CD14-positive monocyte (primary cell): ENCODE data around the gene PTPRH. TPM values are rescaled to one million over a fixed set of nuclear protein-coding genes. Genes with fewer than 3 reads are reported as not detected.

Experiments
- DNase-seq, 3 donors: peaks; one replicate each; pipeline ENCODE4 v3.0.0-alpha.2; 2011 to 2022
- H2AFZ ChIP-seq: 2 replicates; pipeline ENCODE4 v1.6.0; 2012; ENCODE audit warnings: mild to moderate bottlenecking, low read depth, low read length, inconsistent platforms; ENCODE audit not compliant: insufficient read depth, poor library complexity, severe bottlenecking
- H3K27ac ChIP-seq, 2 donors: 1 replicate in 1 of 2; 2 replicates in 1 of 2; pipeline ENCODE4 v1.5.1; 2012 to 2013; ENCODE audit warnings: low read length in 2 of 2, control low read depth in 1 of 2, inconsistent platforms in 1 of 2, low read depth in 1 of 2, mild to moderate bottlenecking in 1 of 2
- H3K27me3 ChIP-seq, 2 donors: one replicate each; pipeline versions ENCODE4 v1.6.0 to v1.6.1; 2011 to 2013; ENCODE audit warnings: low read length in 2 of 2; ENCODE audit not compliant: control insufficient read depth in 2 of 2, insufficient read depth in 2 of 2
- H3K36me3 ChIP-seq, 2 donors: replicated peaks in 1 of 2; 1 replicate in 1 of 2; 2 replicates in 1 of 2; pipeline versions ENCODE4 v1.5.1 to v1.6.1; 2012 to 2013; ENCODE audit warnings: low read length in 2 of 2, control low read depth in 1 of 2, inconsistent platforms in 1 of 2, mild to moderate bottlenecking in 1 of 2; ENCODE audit not compliant: insufficient read depth in 2 of 2, control insufficient read depth in 1 of 2
- H3K4me1 ChIP-seq, 2 donors: 1 replicate in 1 of 2; 2 replicates in 1 of 2; pipeline versions ENCODE4 v1.5.1 to v1.6.1; 2012 to 2013; ENCODE audit warnings: low read length in 2 of 2, control low read depth in 1 of 2, inconsistent platforms in 1 of 2, mild to moderate bottlenecking in 1 of 2, moderate library complexity in 1 of 2; ENCODE audit not compliant: insufficient read depth in 2 of 2, control insufficient read depth in 1 of 2
- H3K4me2 ChIP-seq: replicated peaks from 2 replicates; pipeline ENCODE3; 2012; ENCODE audit warnings: low read length, moderate library complexity, mild to moderate bottlenecking; ENCODE audit not compliant: poor library complexity, severe bottlenecking; ENCODE audit errors: extremely low read depth
- H3K4me3 ChIP-seq, 3 experiments: fragments of 200-600 bp in 1 of 3; sonication (generic) in 1 of 3; replicated peaks in 1 of 3; 1 replicate in 2 of 3; 2 replicates in 1 of 3; pipeline ENCODE4 v1.5.1; 2011 to 2013; ENCODE audit warnings: low read length in 3 of 3, mild to moderate bottlenecking in 3 of 3, control low read depth in 2 of 3, low read depth in 2 of 3, inconsistent platforms in 1 of 3, moderate library complexity in 1 of 3
- H3K79me2 ChIP-seq: 2 replicates; pipeline ENCODE4 v1.6.0; 2012; ENCODE audit warnings: mild to moderate bottlenecking, control low read depth, inconsistent platforms, low read length, moderate library complexity; ENCODE audit not compliant: insufficient read depth
- H3K9ac ChIP-seq: 2 replicates; pipeline ENCODE4 v1.6.0; 2017; ENCODE audit warnings: low read length, mild to moderate bottlenecking; ENCODE audit not compliant: insufficient read depth, poor library complexity, severe bottlenecking
- H3K9me3 ChIP-seq, 2 donors: replicated peaks in 1 of 2; 1 replicate in 1 of 2; 2 replicates in 1 of 2; pipeline versions ENCODE4 v1.5.1 to v1.6.1; 2012 to 2013; ENCODE audit warnings: low read length in 2 of 2, control low read depth in 1 of 2; ENCODE audit not compliant: control insufficient read depth in 1 of 2, insufficient read depth in 1 of 2
- H4K20me1 ChIP-seq: 2 replicates; pipeline ENCODE4 v1.6.0; 2012; ENCODE audit warnings: mild to moderate bottlenecking, low read length, control low read depth, moderate library complexity; ENCODE audit not compliant: insufficient read depth
- H3K27ac Mint-ChIP-seq, 7 donors: one replicate each; pipeline ENCODE4 v1.8.0; 2020; ENCODE audit warnings: mild to moderate bottlenecking in 7 of 7, mixed read lengths in 7 of 7, moderate library complexity in 6 of 7, inconsistent platforms in 2 of 7
- H3K27me3 Mint-ChIP-seq, 3 donors: one replicate each; pipeline ENCODE4 v1.8.0; 2021 to 2022; ENCODE audit warnings: low read depth in 3 of 3, mild to moderate bottlenecking in 3 of 3, mixed read lengths in 3 of 3, moderate library complexity in 3 of 3, inconsistent platforms in 1 of 3
- H3K36me3 Mint-ChIP-seq, 2 donors: one replicate each; pipeline ENCODE4 v1.8.0; 2020; ENCODE audit warnings: mixed read lengths in 2 of 2, inconsistent platforms in 1 of 2, mild to moderate bottlenecking in 1 of 2
- H3K4me1 Mint-ChIP-seq: one replicate; pipeline ENCODE4 v1.8.0; 2020; ENCODE audit warnings: mild to moderate bottlenecking, mixed read lengths
- H3K4me3 Mint-ChIP-seq, 2 donors: one replicate each; pipeline ENCODE4 v1.8.0; 2020; ENCODE audit warnings: mild to moderate bottlenecking in 2 of 2, mixed read lengths in 2 of 2, moderate library complexity in 1 of 2
- H3K9me3 Mint-ChIP-seq, 7 donors: one replicate each; pipeline ENCODE4 v1.8.0; 2020 to 2022; ENCODE audit warnings: mixed read lengths in 7 of 7, mild to moderate bottlenecking in 6 of 7, moderate library complexity in 6 of 7, inconsistent platforms in 2 of 7
- WGBS: methylation state at CpG from one replicate; pipeline ENCODE4 v1.1.5; 2013; ENCODE audit warnings: missing lambda C conversion rate; ENCODE audit not compliant: insufficient coverage; 5-methylcytosine and 5-hydroxymethylcytosine counted together
- intact Hi-C, 2 donors: fragments of 100-400 bp; cut with micrococcal nuclease; formaldehyde crosslinking; loops; one replicate each; pipeline versions ENCODE4 v1.15.0 to v1.15.1; 2023
- polyA plus RNA-seq, 3 donors: library from polyadenylated mRNA; depleted of rRNA in 1 of 3; unstranded in 2 of 3; stranded (reverse) in 1 of 3; fragments of 300-500 nt in 2 of 3; fragments of >200 nt in 1 of 3; fragmentation: Illumina TruSeq in 2 of 3; gene quantifications; 1 replicate in 2 of 3; 2 replicates in 1 of 3; pipeline ENCODE4 v1.2.3, GENCODE V29; 2012 to 2021
- TF ChIP-seq, protein P1 (sequence below): fragments of 200-600 bp; IDR thresholded peaks from one replicate; pipeline ENCODE4 v1.8.0; 2022; ENCODE audit warnings: antibody characterized with exemption, mild to moderate bottlenecking

PTPRH gene
- polyA plus RNA-seq, 3 donors, result 0.08 to 0.53 TPM; not detected in 1

DNA sequence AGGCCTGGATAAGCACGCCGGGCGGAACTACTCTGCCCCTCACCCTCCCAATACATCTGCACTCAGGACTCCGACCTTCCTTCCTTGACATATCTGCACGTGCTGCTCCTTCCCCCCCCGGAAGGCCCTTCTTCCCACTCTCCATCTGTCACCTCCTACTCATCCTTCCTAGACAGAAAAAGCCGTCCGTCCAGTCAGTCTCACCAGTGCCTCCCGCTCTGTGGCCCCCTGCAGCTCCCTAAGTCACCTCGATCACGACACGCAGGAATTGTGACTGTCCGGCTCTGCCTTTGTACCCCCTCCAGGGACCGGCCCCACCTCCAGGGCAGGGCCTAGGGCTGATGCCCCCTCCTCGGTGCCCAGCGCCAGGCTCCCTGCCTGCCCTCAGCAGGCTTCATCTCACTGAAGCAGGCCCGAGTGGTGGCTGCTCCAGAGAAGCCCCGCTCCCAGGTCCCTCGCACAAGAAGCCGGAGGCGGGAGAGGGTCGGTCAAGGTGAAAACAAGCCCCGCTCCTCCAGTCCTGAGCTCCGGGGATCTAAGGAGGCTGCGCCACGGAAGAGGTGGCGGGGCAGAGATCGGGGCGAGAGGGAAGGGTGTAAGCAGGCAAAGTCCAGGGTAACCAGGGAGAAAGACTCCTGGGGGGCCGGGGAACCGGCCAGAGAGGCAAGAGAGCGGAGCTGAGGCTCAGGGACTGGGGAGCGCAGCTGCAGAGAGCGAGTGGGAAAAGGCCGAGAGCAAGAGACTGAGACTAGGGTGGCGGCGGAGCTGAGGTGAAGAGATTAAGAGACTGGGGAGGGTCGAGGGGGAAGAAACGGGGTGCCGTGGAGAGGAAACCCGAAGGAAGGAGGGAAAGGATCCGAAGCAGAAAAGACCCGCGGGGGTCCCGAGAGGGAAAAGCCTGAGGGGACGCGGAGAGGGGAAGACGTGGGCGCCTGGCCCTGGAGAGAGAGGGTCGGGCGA is 48.4 kb upstream of the PTPRH start:
- Histone ChIP-seq H3K27ac (peak overlapping the region; percentile 61 to 92), H3K4me2 (peak overlapping the region; percentile 89), H3K27me3 (no peaks in the 10 kb centered on the region), H3K36me3 (peaks cover 0 to 9% of the 10 kb centered on the region in 2 donors), H3K9ac (peak overlapping the region; percentile 93), H3K4me3 (peak overlapping the region; percentile 61 to 94 (median 66)), H2AFZ (peak overlapping the region; percentile 19), H3K4me1 (peaks cover 57 to 62% of the 10 kb centered on the region in 2 donors), H4K20me1 (peaks cover 54% of the 10 kb centered on the region), H3K79me2 (peaks cover 62% of the 10 kb centered on the region), H3K9me3 (peaks cover 0 to 3% of the 10 kb centered on the region in 2 donors)
- intact Hi-C loops, result loop anchor here (1.0 to 10.0 kb wide), 4 partner anchors 21 to 143 kb away; partner anchors contain the start of genes KMT5C (in 1 of the 2) and PPP1R12C (in 1 of the 2)
- H3K9me3 Mint-ChIP-seq, result peaks cover 0 to 4% (median 0%) of the 10 kb centered on the region in 7 donors
- H3K27ac Mint-ChIP-seq, result peak overlapping the region; percentile 92 to 99 (median 97)
- H3K4me1 Mint-ChIP-seq, result peaks cover 59% of the 10 kb centered on the region
- H3K27me3 Mint-ChIP-seq, result no peaks in the 10 kb centered on the region
- TF ChIP-seq, protein P1, sequence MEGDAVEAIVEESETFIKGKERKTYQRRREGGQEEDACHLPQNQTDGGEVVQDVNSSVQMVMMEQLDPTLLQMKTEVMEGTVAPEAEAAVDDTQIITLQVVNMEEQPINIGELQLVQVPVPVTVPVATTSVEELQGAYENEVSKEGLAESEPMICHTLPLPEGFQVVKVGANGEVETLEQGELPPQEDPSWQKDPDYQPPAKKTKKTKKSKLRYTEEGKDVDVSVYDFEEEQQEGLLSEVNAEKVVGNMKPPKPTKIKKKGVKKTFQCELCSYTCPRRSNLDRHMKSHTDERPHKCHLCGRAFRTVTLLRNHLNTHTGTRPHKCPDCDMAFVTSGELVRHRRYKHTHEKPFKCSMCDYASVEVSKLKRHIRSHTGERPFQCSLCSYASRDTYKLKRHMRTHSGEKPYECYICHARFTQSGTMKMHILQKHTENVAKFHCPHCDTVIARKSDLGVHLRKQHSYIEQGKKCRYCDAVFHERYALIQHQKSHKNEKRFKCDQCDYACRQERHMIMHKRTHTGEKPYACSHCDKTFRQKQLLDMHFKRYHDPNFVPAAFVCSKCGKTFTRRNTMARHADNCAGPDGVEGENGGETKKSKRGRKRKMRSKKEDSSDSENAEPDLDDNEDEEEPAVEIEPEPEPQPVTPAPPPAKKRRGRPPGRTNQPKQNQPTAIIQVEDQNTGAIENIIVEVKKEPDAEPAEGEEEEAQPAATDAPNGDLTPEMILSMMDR, result no peak
- H3K36me3 Mint-ChIP-seq, result peaks cover 8 to 17% of the 10 kb centered on the region in 2 donors
- peak overlapping the region; percentile 98 to 100 for H3K4me3 Mint-ChIP-seq
- peak in 2 of 3 donors; percentile 26 to 37 for DNase-seq
- under 1% methylated on average over 51 of the region's 51 CpGs for WGBS
